HG02973 (cell line): ENCODE data around the gene AP3S2.
"Not testable (repeated sequence)": the region's sequence is repeated elsewhere in the genome, so short reads cannot be mapped to it uniquely, and the experiment has no call there.

ENCODE experiments used
- ATAC-seq: cut with Tn5 transposase; IDR thresholded peaks from one replicate; pipeline ENCODE4 v1.9.1; 2021; ENCODE audit warnings: moderate library complexity; ENCODE audit not compliant: unreplicated experiment

Gene AP3S2

DNA sequence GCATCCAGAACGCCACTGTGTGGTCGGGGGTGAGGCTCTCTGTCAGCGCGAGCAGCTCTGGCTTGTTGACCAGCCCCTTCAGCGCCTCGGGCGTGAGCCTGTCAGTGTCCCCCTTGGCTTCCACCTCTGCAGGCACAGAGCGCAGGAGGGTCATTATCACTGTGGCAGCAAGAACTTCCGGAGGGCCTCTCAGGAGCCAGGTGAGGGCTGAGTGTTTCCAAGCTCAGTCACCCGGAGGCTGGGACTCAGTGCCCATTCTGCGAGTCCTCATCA is 10.0 kb upstream of the AP3S2 start:
- no peak for ATAC-seq

DNA sequence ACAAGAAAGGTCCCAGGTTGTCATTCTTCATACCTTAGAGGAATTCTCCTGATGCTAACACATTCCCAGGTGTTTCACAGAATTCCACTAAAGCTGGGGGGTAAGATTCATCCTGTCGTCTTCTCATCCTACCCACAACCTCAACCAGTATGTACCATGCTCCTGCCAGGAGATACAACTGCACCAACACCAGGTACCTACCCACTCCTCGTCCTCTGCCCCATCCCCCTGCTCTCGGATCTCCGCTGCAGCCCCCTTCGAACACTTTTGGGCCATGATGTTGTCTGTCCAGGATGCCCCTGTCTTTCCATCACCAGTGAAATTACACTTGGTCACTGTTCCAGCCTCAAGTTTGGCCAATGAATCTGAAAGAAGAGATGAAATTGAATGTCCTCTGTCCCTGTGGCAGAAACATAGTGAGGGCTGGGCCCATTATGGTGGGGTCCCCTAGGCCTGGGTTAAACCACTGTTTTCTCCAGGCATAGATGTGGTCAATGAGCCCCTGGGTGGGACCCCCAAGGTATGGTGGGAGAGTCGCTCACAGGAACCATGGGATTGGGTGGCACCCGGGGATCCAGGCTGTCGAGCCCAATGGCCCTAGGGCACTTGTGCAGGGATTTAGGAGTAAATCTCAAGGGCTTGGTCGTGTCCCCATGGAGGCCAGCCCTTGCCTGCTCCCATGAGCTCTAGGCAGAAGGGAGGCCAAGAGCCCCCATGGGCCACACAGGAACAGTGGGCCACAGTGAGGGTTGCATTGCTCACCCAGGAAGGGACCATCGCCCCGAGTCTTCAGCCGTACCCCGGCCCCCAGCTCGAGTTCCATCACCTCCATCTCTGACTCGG is 9.4 kb upstream of the AP3S2 start:
- ATAC-seq: no peak

GRCh38 chr15:89900849-89901248 is 7.1 kb upstream of the AP3S2 start:
- no peak for ATAC-seq

DNA sequence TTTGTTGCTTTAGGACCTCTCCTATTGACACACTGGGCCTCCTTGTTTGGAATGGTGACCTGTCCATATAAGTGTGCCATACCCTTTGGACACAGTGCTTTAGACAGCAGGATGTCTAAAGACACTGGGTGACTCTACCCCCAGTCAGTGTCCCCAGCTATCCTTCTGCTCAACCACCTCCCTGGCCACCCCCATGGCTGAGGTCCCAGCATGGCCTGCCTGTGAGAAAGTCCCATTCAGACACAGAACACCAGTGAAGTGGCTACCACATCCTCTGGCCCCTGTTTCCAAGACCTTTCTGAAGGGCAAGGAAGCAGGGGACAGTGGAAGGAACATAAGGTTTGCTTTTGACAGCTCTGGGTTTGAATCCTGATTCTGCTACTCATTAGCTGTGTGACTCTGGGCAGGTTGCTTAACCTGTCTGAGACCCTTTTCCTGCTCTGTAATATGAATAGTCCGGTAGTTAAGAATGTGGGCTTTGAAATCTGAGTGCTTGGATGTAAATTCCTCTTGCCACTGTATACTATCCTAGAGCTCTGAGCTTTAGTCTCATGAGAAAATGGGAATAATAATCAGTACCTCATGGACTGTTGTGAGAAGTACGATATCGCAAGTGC is 6.3 kb upstream of the AP3S2 start:
- no peak for ATAC-seq

DNA sequence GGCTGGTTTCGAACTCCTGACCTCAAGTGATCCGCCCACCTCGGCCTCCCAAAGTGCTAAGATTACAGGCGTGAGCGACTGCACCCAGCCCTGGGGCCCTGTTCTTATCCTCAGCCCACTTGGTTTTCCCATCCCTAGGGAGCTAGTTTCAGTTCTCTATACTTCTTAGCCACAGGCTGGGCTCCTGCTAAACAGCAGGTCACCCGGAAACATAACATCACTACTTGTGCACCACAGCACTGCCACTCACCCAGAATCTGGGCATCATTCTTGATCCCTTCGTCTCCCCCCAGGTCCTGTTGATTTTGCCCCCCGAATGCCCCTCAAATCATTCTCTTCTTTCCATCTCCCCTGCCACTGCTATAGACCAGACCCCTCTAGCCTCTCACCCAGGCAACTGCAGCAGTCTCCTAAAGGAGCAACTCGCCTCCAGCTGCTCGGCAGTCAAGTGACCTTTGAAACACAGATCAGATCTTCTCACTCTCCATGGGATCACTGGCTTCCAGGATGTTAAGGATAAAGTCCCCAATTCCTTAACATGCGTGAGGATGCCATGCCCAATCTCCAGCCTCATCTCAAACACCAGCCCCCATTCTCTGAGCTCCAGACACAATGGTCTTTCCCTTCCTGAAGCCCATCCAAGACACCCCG is 5.6 kb upstream of the AP3S2 start:
- ATAC-seq: no peak

- ATAC-seq: peak; percentile 44
These were observed 5.0 kb upstream of the AP3S2 start for GRCh38 chr15:89898614-89899294.

- ATAC-seq: no peak
These were observed 4.4 kb upstream of the AP3S2 start for GRCh38 chr15:89898146-89898545.

GRCh38 chr15:89893027-89893426 is 767 bp downstream of the AP3S2 start:
- no peak for ATAC-seq

- no peak for ATAC-seq
These were observed 5.5 kb downstream of the AP3S2 start for GRCh38 chr15:89888214-89888804.

DNA sequence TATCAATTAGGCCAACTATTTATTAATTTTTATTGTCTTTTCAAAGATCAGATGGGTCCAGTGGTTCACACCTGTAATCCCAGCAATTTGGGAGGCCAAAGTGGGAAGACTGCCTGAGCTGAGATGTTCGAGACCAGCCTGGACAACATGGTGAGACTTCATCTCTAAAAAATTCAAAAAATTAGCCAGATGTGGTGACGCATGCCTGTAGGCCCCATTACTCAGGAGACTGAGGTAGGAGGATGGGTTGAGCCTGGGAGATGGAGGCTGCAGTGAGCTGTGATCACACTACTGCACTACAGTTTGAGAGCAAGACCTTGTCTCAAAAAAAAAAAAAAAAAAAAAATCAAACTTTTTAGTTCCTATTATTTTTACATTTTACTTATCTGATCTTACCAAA is 8.2 kb downstream of the AP3S2 start:
- no peak for ATAC-seq

DNA sequence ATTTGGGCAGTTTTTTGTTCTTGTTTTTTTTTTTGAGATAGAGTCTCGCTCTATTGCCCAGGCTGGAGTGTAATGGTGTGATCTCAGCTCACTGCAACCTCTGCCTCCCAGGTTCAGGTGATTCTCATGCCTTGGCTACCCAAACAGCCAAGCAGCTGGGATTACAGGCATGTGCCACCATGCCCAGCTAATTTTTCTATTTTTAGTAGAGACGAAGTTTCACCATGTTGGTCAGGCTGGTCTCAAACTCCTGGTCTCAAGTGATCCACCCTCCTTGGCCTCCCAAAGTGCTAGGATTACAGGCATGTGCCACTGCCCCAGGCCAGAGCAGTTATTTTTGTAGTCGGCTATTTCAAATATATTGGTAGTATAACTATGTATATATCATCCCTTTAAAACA is 8.6 kb downstream of the AP3S2 start:
- ATAC-seq: not testable (repeated sequence)

- ATAC-seq: no peak
These were observed 10.3 kb downstream of the AP3S2 start for GRCh38 chr15:89883518-89883917.

- ATAC-seq: no peak
These were observed 13.1 kb downstream of the AP3S2 start for GRCh38 chr15:89880727-89881126.

GRCh38 chr15:89878323-89878722 is 15.5 kb downstream of the AP3S2 start:
- ATAC-seq: no peak

DNA sequence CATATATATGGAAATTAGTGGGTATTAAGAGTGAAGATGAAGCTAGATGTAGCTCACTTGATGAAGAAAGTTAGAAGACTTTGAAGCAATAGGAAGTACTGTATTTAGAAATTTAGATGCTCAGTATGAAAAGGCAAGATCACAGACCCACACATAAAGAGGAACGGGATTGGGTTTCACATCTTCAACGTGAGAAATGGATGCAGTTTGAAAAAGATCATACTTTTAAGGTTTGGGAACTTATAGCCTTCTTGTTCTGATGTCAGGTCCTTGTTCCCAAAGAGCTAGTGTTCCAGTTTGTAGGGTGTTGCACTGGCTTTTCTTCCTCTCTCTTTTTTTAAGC is 16.7 kb downstream of the AP3S2 start:
- ATAC-seq: no peak

GRCh38 chr15:89876396-89877082 is 17.3 kb downstream of the AP3S2 start:
- no peak for ATAC-seq

DNA sequence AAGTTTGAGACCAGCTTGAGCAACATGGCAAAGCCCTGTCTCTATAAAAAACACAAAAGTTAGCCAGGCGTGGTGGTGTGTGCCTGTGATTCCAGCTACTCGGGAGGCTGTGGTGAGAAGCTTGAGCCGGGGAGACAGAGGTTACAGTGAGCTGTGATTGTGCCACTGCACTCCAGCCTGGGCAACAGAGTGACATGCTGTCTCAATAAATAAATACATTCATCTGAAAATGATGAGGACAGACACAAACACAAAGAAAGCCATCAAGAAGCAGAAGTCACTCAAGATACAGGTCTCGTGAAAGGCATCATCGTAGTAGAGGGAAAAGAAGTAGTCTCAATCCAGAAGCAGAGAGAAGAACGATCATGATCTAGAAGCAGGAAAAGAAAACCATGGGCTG is 18.1 kb downstream of the AP3S2 start:
- ATAC-seq: no peak

GRCh38 chr15:89874926-89875564 is 18.7 kb downstream of the AP3S2 start:
- ATAC-seq: no peak

- no peak for ATAC-seq
These were observed 23.0 kb downstream of the AP3S2 start for GRCh38 chr15:89870688-89871288.

GRCh38 chr15:89870006-89870405 is 23.8 kb downstream of the AP3S2 start:
- ATAC-seq: no peak
